Renal pelvis (tissue), 4 donors: ENCODE results near the gene ZNF670. TPM values are rescaled to one million over a fixed set of nuclear protein-coding genes. Genes with fewer than 3 reads are reported as not detected.

Experiments
- DNase-seq: peaks from one replicate; pipeline ENCODE4 v3.0.0-alpha.2; 2013
- polyA plus RNA-seq, 3 donors: library from polyadenylated mRNA; unstranded; fragments of 120-200 nt; gene quantifications; one replicate each; pipeline ENCODE4 v1.2.1, GENCODE V29; 2013; ENCODE audit not compliant: insufficient read length in 3 of 3

The ZNF670 gene
- polyA plus RNA-seq, 3 donors: 6.6 to 7.9 (median 7.2) TPM

DNA sequence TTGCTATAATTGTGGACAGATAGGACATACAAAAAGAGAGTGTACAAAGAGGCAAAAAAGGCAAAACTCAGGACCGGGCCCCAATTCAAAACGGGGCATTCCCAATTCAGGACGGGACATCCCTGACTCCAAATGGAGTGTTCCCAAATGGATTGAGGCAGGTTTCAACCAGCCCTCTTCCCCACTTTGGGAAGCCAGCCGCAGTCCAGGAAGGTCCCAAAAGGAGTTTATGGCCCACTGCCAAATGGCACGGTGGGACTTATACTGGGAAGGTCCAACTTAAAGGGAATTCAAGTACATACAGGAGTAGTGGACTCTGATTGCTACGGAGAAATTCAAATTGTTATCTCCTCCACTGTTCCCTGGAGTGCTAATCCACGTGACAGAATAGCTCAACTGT lies 29.1 kb upstream of the ZNF670 start:
- no peak for DNase-seq

GRCh38 chr1:247105966-247106365 lies 27.4 kb upstream of the ZNF670 start:
- no peak for DNase-seq

- no peak for DNase-seq
These were observed 26.4 kb upstream of the ZNF670 start for GRCh38 chr1:247104965-247105364.

DNA sequence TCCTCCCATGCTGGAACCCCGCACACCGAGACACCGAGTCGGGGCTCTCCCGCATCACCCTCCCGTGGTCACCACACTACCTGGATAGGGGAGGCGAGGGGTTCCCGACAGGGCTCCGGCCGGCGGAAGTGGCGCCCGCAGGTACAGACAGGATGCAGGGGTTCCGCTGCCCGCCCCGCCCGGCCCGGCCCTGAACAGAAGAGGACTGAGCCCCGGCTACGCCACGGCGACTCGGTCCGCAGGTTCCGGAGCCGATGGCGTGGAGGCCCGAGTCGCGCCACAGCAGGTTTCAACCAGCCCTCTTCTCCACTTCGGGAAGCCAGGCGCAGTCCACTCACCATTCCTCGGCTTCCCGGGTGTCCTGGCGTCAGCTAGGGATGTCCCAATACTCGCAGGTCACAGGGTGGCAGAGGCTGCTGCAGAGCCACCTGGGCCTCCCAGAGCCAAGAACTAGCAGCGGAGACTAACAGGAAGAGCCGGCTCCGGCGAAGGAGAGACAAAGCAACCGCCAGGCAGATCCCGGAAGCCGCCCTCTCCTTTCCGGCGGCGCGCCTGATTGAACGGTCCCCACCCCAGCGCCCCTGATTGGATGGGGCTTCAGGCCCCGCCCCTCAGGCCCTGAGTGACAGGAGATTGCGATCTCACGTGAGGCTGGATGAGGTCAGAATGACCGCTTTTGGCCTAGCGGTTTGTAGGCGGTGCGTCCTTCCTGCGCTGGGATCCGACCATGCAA lies 25.4 kb upstream of the ZNF670 start, which contains the start of gene ZNF669:
ZNF669 (minus strand) TSS at position 498 of the 733 bp plus-strand sequence; CDS start at position 341, 157 bp downstream.
- DNase-seq: peak; percentile 98

DNA sequence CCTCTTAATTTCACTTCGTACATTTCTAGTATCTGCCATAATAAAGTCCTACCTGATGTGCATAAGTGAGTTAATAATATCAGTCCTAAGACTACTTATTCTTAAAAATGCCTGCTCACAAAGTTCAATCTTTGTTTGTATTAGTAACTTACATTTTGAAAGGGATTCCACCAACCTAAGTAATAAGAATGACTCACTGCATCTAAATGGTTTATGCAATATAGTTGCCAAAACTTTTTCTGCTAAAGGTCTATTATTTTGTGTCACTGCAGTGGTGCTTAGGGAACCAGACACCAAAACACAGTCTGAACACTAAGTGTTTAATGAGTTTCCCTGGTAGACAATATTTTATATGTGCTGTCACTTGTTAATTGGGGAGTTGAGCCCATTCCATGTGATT lies 23.8 kb upstream of the ZNF670 start:
- no peak for DNase-seq

DNA sequence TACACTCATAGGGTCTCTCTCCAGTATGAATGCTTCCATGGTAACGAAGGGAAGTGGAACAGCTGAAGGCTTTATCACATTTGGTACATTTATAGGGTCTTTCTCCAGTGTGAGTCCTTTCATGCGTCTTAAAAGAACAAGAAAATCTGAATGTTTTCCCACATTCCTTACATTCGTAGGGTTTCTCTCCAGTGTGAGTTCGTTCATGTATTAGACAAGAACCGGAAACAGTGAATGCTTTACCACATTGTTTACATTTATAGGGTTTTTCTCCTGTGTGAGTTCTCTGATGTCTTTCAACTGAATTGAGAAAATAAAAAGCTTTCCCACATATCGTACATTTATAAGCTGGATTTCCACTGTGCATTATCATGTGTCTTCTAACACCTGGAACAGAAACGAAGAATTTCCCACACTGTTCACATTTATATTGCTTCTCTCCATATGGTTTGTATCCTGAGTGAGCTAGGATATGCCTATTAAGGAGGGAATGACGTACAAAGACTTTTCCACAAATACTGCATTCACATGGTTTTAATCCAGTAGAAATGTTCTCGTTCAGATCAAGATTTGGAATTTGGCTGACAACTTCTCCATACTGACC lies 22.2 kb upstream of the ZNF670 start:
- no peak for DNase-seq

GRCh38 chr1:247096958-247097357 lies 18.3 kb upstream of the ZNF670 start:
- DNase-seq: no peak

- no peak for DNase-seq
These were observed 17.9 kb upstream of the ZNF670 start for GRCh38 chr1:247096544-247096943.

DNA sequence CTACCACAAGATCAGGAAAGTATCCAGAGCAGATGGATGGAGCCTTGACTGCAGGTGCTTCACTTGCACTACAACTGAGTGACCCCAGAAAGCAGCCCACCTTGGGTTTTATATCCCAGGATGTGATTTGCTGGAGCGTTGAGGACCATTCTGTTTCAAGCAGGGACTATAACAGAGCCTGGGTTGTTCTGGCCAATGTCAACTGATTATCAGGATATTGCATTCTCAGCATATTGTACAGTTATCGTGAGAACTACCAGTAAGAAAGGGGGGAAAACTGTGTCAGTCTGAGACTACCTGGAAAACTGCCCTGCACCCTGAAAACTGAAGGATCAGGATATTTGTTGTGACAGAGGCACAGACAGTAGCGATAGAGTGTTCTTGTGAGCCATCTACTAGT lies 17.5 kb upstream of the ZNF670 start:
- no peak for DNase-seq

DNA sequence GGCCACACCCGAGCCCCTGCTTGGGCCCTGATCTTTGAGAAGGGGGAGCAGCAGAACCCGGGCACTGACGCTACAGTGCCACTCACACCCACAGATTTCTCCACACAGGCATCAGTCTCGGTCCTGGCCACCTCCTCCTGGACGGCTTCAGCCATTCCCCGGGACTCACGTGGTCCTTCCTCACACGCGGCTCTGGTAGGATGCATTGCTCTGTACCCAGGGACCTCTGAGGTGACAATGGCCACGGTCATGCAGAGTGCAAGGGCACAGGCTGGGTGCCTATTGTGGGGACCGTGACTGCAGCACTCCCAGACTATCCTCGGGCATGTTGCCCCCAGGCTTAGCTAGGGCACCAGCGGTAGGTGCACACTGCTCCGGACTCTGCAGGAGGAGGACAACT lies 11.8 kb upstream of the ZNF670 start:
- no peak for DNase-seq

DNA sequence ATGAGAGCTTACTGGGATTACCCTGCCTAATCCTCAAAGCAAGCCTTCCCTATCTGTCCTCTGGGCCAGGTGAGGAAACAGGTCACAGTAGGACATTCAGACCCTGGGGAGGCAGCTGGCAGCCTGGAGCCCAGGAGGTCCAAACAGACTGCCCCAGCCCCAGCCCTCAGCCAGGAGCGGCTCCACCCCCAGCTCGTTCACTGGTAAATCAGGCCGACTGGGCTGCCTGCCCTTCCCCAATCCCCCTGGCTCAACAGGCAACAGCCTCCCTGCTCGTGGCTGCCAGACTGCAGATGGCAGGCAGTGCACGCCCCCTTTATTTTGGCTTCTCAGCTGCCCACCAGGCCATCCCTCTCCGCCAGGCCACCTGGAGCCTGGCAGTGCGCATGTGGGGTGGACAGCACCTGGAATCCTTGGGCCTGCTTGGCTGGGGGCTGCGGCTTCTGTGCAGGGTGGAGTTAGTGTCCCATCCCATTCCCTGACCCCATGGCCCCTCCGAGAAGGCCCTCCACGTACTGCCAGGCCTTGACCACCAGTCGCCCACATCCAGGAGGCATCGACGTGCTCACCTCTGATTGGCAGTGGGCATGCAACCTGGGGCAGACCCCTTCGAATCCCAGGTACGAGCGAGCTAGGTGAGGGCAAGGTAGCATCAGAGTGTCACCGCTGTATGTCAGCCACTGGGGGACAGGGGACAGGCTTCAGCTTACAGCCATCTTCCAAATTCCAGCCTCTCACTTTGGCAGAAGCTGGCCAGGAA lies 11.2 kb upstream of the ZNF670 start:
- DNase-seq: no peak

DNA sequence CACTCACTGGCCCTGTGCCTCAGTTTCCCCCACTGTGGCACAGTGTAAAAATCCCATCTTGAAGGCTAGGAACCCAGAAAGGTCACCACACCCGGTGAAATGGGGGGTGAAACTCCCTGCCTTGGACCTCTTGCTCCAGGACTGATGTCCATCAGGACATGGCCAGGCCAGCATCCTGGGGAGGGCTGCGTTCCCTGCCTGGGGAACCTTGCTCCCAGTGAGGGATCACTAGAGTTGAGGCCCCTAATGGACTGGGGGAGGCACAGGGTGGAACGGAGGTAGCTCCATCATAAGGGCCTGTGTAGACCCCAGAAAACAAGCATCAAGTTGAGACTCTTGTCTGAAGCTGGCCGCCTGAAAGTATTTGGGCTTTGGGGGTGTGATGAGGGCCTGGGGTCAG lies 10.4 kb upstream of the ZNF670 start:
- DNase-seq: no peak

DNA sequence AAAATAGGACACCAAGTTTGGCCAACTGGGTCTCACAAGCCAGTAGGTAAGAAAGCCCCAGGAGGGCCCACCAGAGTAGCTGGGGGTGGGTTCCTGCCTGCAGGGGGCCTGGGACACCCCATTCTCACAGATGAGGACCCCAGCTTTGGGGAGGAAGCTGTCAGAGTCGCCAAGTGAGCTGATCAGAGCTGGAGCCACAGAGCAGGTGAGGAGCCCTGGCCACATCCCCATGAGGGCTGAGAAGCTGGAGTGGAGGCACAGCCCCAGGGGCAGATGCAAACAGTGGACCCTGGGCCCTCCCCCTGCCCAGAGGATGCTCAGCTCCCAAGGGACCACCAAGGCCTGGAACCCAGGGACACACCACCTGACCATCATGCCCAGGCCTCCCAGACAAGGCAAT lies 8.6 kb upstream of the ZNF670 start:
- DNase-seq: no peak

GRCh38 chr1:247085310-247085709 lies 6.7 kb upstream of the ZNF670 start:
- DNase-seq: no peak

DNA sequence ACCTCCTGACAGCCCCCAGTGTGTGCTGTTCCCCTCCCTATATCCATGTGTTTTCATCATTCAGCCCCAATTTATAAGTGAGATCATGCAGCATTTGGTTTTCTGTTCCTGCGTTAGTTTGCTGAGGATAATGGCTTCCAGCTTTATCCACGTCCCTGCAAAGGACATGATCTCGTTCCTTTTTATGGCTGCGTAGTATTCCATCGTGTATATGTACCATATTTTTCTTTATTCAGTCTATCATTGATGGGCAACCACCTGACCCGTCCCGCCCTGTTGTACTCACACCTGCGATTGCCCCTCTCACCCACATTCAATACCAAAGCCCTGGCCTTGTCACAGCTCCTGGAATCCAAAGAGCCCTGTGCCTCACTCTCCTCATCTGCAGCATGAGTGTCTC lies 6.2 kb upstream of the ZNF670 start:
- no peak for DNase-seq

- peak; percentile 4 for DNase-seq
These were observed 697 bp upstream of the ZNF670 start for GRCh38 chr1:247079141-247079874.

DNA sequence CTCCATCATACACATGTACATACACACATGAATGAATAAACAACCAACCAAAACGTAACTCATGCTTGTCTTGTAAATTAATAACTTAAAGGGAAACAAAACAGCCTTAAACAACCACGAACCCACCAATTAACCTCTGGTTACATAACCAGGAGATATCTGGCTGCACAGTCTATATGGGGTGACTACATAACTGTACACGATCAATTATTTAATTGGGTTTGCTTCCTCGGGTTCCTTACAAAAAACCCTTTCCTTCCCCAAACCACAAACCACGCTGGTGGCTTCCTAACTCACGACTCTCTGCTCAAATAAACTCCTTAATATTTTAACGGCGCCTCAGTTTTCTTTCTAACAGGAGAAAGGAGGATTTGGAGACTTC lies 744 bp downstream of the ZNF670 start:
- peak; percentile 12 for DNase-seq

DNA sequence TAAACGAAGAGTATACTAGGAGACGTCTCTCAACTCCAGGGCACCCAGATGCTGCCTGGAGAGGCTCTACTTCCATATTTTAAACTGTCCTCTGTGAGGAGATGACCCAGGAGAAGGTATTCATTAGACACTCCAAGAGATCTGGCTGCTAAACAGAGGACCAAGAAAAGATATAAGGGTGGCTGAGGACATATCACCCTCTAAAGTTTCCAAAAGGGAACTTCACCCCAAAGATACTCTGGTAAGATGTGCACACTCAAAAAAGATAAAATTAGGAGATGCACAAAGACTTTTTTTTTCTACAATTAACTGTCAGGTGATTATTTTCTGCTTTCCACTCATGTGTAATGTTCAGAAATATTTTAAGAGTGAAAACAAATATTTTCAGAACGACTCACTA lies 1.4 kb downstream of the ZNF670 start:
- no peak for DNase-seq

- no peak for DNase-seq
These were observed 8.0 kb downstream of the ZNF670 start for GRCh38 chr1:247070645-247071044.

GRCh38 chr1:247064304-247064703 lies 14.3 kb downstream of the ZNF670 start:
- no peak for DNase-seq

GRCh38 chr1:247060771-247061170 lies 17.8 kb downstream of the ZNF670 start:
- no peak for DNase-seq

- no peak for DNase-seq
These were observed 22.5 kb downstream of the ZNF670 start for GRCh38 chr1:247056071-247056470.
